Lower lobe of right lung (tissue), 2 donors: ENCODE results near the gene RAD51B. TPM values are rescaled to one million over a fixed set of nuclear protein-coding genes. Genes with fewer than 3 reads are reported as not detected.

Experiments
- ATAC-seq, 2 donors: fragments of 200-7000 bp; cut with Tn5 transposase; one replicate each; pipeline ENCODE4 v1.9.1; 2020 to 2022; ENCODE audit warnings: mild to moderate bottlenecking in 2 of 2, moderate library complexity in 2 of 2
- DNase-seq: peaks from one replicate; pipeline ENCODE4 v3.0.0-alpha.2; 2020
- H3K27ac ChIP-seq: fragments of 200-600 bp; one replicate; pipeline ENCODE4 v1.8.0; 2022
- H3K27me3 ChIP-seq: fragments of 200-600 bp; one replicate; pipeline ENCODE4 v1.8.0; 2022; ENCODE audit warnings: low read depth
- H3K36me3 ChIP-seq: fragments of 200-600 bp; one replicate; pipeline ENCODE4 v1.8.0; 2022; ENCODE audit warnings: mild to moderate bottlenecking
- H3K4me1 ChIP-seq: fragments of 200-600 bp; one replicate; pipeline ENCODE4 v1.8.0; 2022
- H3K4me3 ChIP-seq: fragments of 200-600 bp; one replicate; pipeline ENCODE4 v1.8.0; 2022; ENCODE audit warnings: mild to moderate bottlenecking
- H3K9me3 ChIP-seq: fragments of 200-600 bp; one replicate; pipeline ENCODE4 v1.8.0; 2022
- intact Hi-C: fragments of 100-400 bp; cut with DNase I; formaldehyde crosslinking; loops from one replicate; pipeline ENCODE4 v1.11.0; 2022
- total RNA-seq: library from RNA; stranded (reverse); fragmentation: NEBNext Ultra II Directional; extraction: Animal tissue kit (Norgen Biotek cat#: 25700); gene quantifications from one replicate; pipeline ENCODE4 v1.2.1, GENCODE V29; 2021
- TF ChIP-seq, protein P1 (sequence below): fragments of 200-600 bp; IDR thresholded peaks from one replicate; pipeline ENCODE4 v1.8.0; 2022; ENCODE audit warnings: antibody characterized with exemption, mild to moderate bottlenecking
- donor health status: DM: no; HTN: yes; CAD: no; lungs with severe emphysema.

RAD51B gene
- total RNA-seq, 1 donor from 2014 or later: 22.2 TPM

DNA sequence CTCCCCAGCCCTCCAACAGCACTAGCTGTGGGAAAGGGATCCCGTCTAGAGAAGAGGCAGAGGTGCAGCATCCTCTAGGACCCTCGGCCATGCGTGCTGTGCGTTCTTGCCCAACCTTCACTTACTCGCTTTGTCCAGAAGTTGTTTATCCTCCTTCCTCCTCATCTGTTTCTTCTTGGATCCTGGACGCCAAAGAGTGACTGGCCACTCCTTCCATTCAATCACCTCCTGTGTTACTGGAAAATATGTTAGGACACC is 832.8 kb downstream of the RAD51B start:
- no peaks in the 10 kb centered on the region for H3K27me3 ChIP-seq
- TF ChIP-seq, protein P1, sequence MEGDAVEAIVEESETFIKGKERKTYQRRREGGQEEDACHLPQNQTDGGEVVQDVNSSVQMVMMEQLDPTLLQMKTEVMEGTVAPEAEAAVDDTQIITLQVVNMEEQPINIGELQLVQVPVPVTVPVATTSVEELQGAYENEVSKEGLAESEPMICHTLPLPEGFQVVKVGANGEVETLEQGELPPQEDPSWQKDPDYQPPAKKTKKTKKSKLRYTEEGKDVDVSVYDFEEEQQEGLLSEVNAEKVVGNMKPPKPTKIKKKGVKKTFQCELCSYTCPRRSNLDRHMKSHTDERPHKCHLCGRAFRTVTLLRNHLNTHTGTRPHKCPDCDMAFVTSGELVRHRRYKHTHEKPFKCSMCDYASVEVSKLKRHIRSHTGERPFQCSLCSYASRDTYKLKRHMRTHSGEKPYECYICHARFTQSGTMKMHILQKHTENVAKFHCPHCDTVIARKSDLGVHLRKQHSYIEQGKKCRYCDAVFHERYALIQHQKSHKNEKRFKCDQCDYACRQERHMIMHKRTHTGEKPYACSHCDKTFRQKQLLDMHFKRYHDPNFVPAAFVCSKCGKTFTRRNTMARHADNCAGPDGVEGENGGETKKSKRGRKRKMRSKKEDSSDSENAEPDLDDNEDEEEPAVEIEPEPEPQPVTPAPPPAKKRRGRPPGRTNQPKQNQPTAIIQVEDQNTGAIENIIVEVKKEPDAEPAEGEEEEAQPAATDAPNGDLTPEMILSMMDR: no peak
- intact Hi-C loops: no loop called here
- DNase-seq (no peak), ATAC-seq (no peak)
- no peaks in the 10 kb centered on the region for H3K9me3 ChIP-seq
- H3K36me3 ChIP-seq: no peaks in the 10 kb centered on the region
- no peak overlapping the region for H3K4me3 ChIP-seq
- no peak overlapping the region for H3K27ac ChIP-seq
- H3K4me1 ChIP-seq: peaks cover 22% of the 10 kb centered on the region

- Histone ChIP-seq H3K36me3 (no peaks in the 10 kb centered on the region), H3K9me3 (no peaks in the 10 kb centered on the region), H3K4me1 (peaks cover 24% of the 10 kb centered on the region), H3K4me3 (no peak overlapping the region), H3K27me3 (no peaks in the 10 kb centered on the region), H3K27ac (no peak overlapping the region)
- intact Hi-C loops: no loop called here
- ATAC-seq (no peak), DNase-seq (no peak)
- TF ChIP-seq, protein P1: no peak
These were observed 833.5 kb downstream of the RAD51B start for GRCh38 chr14:68653108-68653507.

GRCh38 chr14:68653804-68654203 is 834.2 kb downstream of the RAD51B start:
- Histone ChIP-seq H3K4me1 (peaks cover 31% of the 10 kb centered on the region), H3K36me3 (no peaks in the 10 kb centered on the region), H3K4me3 (no peak overlapping the region), H3K27ac (no peak overlapping the region), H3K9me3 (no peaks in the 10 kb centered on the region), H3K27me3 (no peaks in the 10 kb centered on the region)
- intact Hi-C loops: no loop called here
- DNase-seq (no peak), ATAC-seq (no peak)
- TF ChIP-seq, protein P1: no peak

GRCh38 chr14:68654471-68654941 is 834.9 kb downstream of the RAD51B start:
- no peak overlapping the region for H3K4me3 ChIP-seq
- H3K9me3 ChIP-seq: no peaks in the 10 kb centered on the region
- H3K4me1 ChIP-seq: peaks cover 38% of the 10 kb centered on the region
- no peak for DNase-seq
- intact Hi-C loops: no loop called here
- ATAC-seq: no peak
- no peak overlapping the region for H3K27ac ChIP-seq
- no peaks in the 10 kb centered on the region for H3K36me3 ChIP-seq
- TF ChIP-seq, protein P1: no peak
- no peaks in the 10 kb centered on the region for H3K27me3 ChIP-seq

DNA sequence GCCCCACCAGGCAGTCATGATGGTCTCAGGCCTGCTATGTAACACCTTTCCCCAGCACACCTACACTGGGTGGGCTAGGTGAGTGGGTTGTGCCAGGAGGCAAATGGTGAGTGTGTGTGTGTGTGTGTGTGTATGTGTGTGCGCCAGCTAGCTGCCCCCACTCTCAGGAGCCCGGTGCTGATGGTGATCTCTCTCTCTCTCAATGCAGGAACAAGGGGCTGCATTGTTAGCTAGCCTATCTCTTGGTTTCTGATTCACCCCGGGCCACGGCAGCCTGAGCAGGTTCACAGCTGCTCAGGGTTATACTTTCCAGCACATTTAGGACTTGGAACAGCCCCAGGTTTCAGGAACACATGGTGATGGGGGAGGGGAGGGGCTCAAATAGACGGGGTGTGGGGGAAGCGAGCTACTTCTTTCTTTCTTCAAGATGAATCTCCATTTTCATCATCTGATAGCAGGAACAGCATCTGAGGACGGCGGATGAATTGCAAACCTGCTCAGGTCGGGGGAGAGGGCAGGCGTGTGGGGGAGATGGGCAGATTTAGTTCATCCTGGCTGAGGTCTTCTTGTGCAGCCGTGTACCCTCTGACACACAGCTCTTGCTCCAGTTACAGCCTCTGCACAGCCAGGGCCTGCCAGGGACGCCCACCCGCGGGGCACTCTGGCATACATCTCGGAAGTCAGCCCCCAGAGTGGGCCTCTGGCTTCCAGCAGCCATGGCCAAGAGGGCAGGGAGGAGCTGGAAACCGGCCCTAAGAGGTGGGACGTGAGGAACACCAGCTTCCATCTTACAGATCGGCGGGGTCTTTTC is 835.6 kb downstream of the RAD51B start:
- DNase-seq (no peak), ATAC-seq (no peak)
- Histone ChIP-seq H3K36me3 (no peaks in the 10 kb centered on the region), H3K4me1 (peaks cover 40% of the 10 kb centered on the region), H3K4me3 (no peak overlapping the region), H3K9me3 (no peaks in the 10 kb centered on the region), H3K27me3 (no peaks in the 10 kb centered on the region), H3K27ac (no peak overlapping the region)
- intact Hi-C loops: no loop called here
- TF ChIP-seq, protein P1: no peak
